ENCODE results near the gene NPAS3. TPM values are rescaled to one million over a fixed set of nuclear protein-coding genes. Genes with fewer than 3 reads are reported as not detected.

Gene NPAS3
- total RNA-seq, 1 donor: 0.86 TPM

DNA sequence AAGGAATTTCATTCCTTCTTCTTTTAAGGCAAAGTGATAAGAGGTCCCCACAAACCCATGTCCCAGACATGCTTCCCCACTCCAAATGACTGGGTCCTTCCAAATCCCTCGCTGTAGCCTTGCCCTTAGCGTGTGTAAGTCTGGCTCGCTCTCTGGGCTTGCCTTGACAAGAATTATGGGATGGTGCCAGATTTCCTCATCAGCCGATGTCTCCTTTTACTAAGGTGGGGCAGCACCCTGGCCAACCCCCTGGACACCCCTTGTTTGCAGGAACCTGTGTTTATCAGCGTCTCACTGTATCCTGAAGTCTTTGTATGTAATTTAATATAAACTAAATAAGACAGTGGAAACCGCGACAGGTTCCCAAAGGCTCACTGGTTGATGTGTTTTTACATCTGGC is 518.9 kb downstream of the NPAS3 start:
- TF ChIP-seq, protein P1, sequence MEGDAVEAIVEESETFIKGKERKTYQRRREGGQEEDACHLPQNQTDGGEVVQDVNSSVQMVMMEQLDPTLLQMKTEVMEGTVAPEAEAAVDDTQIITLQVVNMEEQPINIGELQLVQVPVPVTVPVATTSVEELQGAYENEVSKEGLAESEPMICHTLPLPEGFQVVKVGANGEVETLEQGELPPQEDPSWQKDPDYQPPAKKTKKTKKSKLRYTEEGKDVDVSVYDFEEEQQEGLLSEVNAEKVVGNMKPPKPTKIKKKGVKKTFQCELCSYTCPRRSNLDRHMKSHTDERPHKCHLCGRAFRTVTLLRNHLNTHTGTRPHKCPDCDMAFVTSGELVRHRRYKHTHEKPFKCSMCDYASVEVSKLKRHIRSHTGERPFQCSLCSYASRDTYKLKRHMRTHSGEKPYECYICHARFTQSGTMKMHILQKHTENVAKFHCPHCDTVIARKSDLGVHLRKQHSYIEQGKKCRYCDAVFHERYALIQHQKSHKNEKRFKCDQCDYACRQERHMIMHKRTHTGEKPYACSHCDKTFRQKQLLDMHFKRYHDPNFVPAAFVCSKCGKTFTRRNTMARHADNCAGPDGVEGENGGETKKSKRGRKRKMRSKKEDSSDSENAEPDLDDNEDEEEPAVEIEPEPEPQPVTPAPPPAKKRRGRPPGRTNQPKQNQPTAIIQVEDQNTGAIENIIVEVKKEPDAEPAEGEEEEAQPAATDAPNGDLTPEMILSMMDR (IDR thresholded peaks at IDR 0.05; ENCODE audit: insufficient read depth, low read depth, low read length): no peak
- no peak overlapping the region for H3K4me3 ChIP-seq (ENCODE audit: low read depth, low read length)
- no peak for DNase-seq (ENCODE audit: low read depth)

DNA sequence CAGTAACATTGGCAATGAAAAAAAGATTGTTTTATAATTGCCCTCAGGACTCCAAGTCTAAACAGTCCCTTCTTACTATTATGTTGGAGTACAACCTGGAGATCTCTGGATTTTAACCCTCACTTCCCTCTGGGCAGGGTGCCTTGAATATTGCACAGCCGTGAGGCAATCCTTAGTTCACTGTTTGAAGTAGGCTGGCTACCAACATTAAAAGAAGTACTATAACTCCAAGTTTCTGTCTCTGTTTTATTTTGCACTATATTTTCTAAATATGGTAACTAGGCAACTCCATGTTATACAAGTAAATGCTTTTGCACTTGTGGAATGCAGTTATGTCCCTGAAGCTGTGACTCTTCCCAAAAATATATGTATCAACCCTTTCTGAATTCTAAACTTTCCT is 521.5 kb downstream of the NPAS3 start:
- H3K4me3 ChIP-seq (ENCODE audit: low read depth, low read length): no peak overlapping the region
- TF ChIP-seq, protein P1 (IDR thresholded peaks at IDR 0.05; ENCODE audit: insufficient read depth, low read depth, low read length): no peak
- DNase-seq (ENCODE audit: low read depth): no peak

DNA sequence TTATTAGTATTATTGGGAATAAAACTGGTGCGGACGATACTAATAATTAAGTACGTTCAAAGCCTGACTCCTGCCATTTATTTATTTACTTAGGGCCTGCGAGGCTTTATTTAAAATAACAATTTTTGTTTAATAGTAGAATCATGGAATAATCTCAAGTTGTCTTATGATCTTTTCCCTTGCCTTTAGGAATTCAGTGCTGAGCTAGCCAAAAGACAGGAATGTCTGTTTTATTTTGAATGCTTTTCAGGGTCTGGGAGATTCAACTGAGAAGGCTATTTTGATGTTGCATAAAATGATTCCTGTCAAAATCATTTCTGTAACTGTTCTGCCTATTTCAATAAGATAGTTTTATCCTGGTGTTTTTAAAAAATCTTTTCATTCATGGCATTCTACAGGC is 522.4 kb downstream of the NPAS3 start:
- TF ChIP-seq, protein P1 (IDR thresholded peaks at IDR 0.05; ENCODE audit: insufficient read depth, low read depth, low read length): no peak
- DNase-seq (ENCODE audit: low read depth): no peak
- H3K4me3 ChIP-seq (ENCODE audit: low read depth, low read length): no peak overlapping the region

DNA sequence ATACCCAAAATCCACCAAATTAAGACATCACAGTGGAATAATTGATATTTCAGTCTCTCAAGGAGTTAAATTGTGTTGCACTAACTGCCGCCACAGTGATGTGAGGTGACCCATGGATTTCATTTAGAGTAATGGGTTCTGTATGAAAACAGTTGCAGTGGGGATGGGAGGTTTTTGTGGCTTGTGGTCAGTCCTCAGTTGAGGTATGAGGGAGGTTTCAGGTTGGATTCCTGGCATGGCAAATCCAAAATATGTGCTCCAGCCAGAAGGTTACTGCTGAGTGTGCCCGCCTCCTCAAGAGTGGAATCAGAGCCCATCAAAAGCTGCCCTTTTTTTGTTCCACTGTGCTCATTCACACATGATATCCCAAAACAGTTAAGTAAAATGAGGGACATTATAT is 525.1 kb downstream of the NPAS3 start:
- no peak overlapping the region for H3K4me3 ChIP-seq (ENCODE audit: low read depth, low read length)
- no peak for DNase-seq (ENCODE audit: low read depth)
- TF ChIP-seq, protein P1 (IDR thresholded peaks at IDR 0.05; ENCODE audit: insufficient read depth, low read depth, low read length): no peak

DNA sequence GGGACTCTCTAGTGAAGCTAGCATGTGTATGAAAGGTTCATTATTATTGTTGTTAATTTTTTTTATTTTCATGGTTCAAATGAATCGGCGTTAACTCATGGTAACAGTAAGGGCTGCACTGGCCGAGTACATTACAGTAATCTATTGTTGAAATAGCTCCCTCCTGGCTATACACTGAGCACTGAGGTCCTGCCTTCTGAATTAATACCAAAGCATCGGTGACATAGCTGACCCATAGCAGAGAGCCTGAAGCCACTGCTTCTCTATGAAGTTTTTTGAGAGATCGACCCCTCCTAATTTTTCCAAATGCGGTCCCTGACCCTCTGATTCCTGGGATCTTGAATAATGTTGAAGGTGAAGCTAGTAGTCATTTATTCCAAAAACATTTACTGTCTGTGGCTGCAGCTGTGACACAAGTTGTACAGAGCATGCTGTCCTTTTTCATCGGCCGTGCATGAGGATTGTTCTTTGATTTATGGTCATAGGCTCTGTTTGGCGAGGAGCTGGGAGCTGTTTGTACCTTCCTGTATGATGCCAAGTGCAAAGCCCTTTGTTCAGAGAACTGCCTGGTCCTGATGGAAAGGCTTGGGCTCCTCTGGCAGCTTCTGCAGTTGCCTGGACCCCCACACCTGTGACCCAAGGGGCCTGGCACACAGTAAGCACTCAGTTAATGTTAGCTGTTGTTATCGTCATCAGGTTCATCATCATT is 525.7 kb downstream of the NPAS3 start:
- TF ChIP-seq, protein P1 (IDR thresholded peaks at IDR 0.05; ENCODE audit: insufficient read depth, low read depth, low read length): no peak
- no peak for DNase-seq (ENCODE audit: low read depth)
- H3K4me3 ChIP-seq (ENCODE audit: low read depth, low read length): no peak overlapping the region

DNA sequence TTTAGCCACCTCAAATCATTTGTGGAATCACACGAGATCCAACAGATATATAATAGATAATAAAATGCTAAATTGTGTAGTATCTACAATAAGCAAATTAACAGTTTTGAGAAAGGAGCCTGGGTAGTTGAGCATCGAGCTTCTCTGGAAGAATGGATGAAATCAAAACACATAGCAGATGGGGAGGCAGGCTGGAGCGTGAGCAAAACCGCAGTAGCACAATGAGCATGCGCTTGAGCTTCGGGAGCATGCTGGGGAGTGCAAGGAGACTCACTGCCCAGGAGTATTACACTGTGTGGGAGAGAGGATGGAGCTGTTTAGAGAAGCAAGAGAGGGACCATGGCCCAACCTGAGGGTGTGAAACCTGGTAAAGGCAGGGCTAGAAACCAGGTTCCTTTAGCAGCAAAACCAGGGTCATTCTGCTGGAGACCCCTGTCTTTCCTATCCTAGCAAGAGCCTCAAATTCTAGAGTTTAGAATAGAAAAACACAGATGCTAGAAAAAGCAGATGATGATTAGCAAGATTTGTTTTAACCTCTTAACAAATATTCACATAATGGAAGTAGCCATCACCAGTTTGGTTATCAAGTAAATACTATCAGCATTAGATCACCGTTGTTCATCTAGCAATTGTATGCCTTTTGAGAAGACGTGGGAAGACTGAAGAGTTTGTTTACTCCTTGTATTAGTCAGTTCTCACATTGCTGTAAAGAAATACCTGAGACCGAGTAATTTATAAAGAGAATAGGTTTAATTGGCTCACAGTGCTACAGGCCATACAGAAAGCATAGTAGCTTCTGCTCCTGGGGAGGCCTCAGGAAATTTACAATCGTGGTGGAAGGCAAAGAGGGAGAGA is 527.4 kb downstream of the NPAS3 start:
- no peak for DNase-seq (ENCODE audit: low read depth)
- TF ChIP-seq, protein P1 (IDR thresholded peaks at IDR 0.05; ENCODE audit: insufficient read depth, low read depth, low read length): no peak
- H3K4me3 ChIP-seq (ENCODE audit: low read depth, low read length): no peak overlapping the region

Measured in fibroblast of villous mesenchyme (primary cell).